WTC11 (cell line): Measurements from ENCODE around the gene FFAR1. TPM values are rescaled to one million over a fixed set of nuclear protein-coding genes. Genes with fewer than 3 reads are reported as not detected.
"Not testable (repeated sequence)": the region's sequence is repeated elsewhere in the genome, so short reads cannot be mapped to it uniquely, and the experiment has no call there.

ENCODE experiments used
- ATAC-seq: fragments of 200-7000 bp; cut with Tn5 transposase; 2 replicates; pipeline ENCODE4 v1.10.0; 2021; ENCODE audit warnings: mild to moderate bottlenecking, moderate library complexity
- CTCF ChIA-PET: fragments of 300-600 bp; sonication (Branson Sonifier 250); formaldehyde crosslinking; loops from one replicate; lab custom pipeline; 2021; ENCODE audit warnings: antibody characterized with exemption; lab: Charles Lee
- POLR2A ChIA-PET: fragments of 350-600 bp; sonication (Branson Sonifier 250); formaldehyde crosslinking; loops from one replicate; lab custom pipeline; 2021; ENCODE audit warnings: antibody characterized with exemption; lab: Charles Lee
- DNase-seq: peaks from one replicate; pipeline ENCODE4 v3.0.0; 2021; ENCODE audit warnings: low spot score
- H3K27ac Mint-ChIP-seq: 2 replicates; pipeline ENCODE4 v1.8.0; 2021; ENCODE audit warnings: mixed read lengths
- H3K27me3 Mint-ChIP-seq: 2 replicates; pipeline ENCODE4 v1.8.0; 2021; ENCODE audit warnings: low read depth, mild to moderate bottlenecking, moderate library complexity, mixed read lengths
- H3K36me3 Mint-ChIP-seq: 2 replicates; pipeline ENCODE4 v1.8.0; 2021; ENCODE audit warnings: mixed read lengths
- H3K4me1 Mint-ChIP-seq: 2 replicates; pipeline ENCODE4 v1.8.0; 2022; ENCODE audit warnings: mixed read lengths
- H3K4me3 Mint-ChIP-seq: 2 replicates; pipeline ENCODE4 v1.8.0; 2021; ENCODE audit warnings: mild to moderate bottlenecking, moderate library complexity, mixed read lengths
- H3K9me3 Mint-ChIP-seq: 2 replicates; pipeline ENCODE4 v1.8.0; 2021; ENCODE audit warnings: mixed read lengths
- FOXP1 ChIP-seq: sonication (generic); formaldehyde crosslinking; IDR thresholded peaks from 2 replicates; pipeline ENCODE4 v1.8.0; 2022; ENCODE audit warnings: missing genetic modification reagents, mild to moderate bottlenecking, moderate library complexity, borderline replicate concordance
- GTF2I ChIP-seq: fragments of 250-450 bp; sonication (Bioruptor Pico); conservative IDR thresholded peaks from 2 replicates; pipeline ENCODE4 v1.4.0; 2021; ENCODE audit warnings: mild to moderate bottlenecking
- NFE2L1 ChIP-seq: sonication (generic); formaldehyde crosslinking; IDR thresholded peaks from 2 replicates; pipeline ENCODE4 v1.8.1; 2023; ENCODE audit warnings: missing genetic modification reagents
- NFYB ChIP-seq: sonication (generic); formaldehyde crosslinking; conservative IDR thresholded peaks from 2 replicates; pipeline ENCODE4 v1.8.0; 2022; ENCODE audit warnings: low read depth, missing genetic modification reagents
- ZNF121 ChIP-seq: sonication (generic); formaldehyde crosslinking; IDR thresholded peaks from 2 replicates; pipeline ENCODE4 v1.8.0; 2023; ENCODE audit warnings: missing genetic modification reagents
- ZNF317 ChIP-seq: sonication (generic); formaldehyde crosslinking; IDR thresholded peaks from 2 replicates; pipeline ENCODE4 v1.8.1; 2023; ENCODE audit warnings: low read depth, mild to moderate bottlenecking, moderate library complexity, missing genetic modification reagents, borderline replicate concordance
- ZNF416 ChIP-seq: fragments of 250-450 bp; sonication (Bioruptor Pico); IDR thresholded peaks from 2 replicates; pipeline ENCODE4 v1.9.0; 2021; ENCODE audit warnings: mild to moderate bottlenecking, inconsistent platforms
- total RNA-seq: library from RNA; stranded (reverse); gene quantifications from 3 replicates; pipeline ENCODE4 v1.2.3, GENCODE V29; 2021
- TF ChIP-seq, protein P1 (sequence below): sonication (generic); formaldehyde crosslinking; IDR thresholded peaks from 2 replicates; pipeline ENCODE4 v1.8.1; 2023; ENCODE audit warnings: mild to moderate bottlenecking, missing genetic modification reagents, moderate library complexity
- TF ChIP-seq, protein P2 (sequence below): sonication (generic); formaldehyde crosslinking; IDR thresholded peaks from 2 replicates; pipeline ENCODE4 v1.8.0; 2022; ENCODE audit warnings: mild to moderate bottlenecking, missing genetic modification reagents
- TF ChIP-seq, protein P3 (sequence below): sonication (generic); formaldehyde crosslinking; IDR thresholded peaks from 2 replicates; pipeline ENCODE4 v1.8.1; 2023; ENCODE audit warnings: mild to moderate bottlenecking, missing genetic modification reagents
- TF ChIP-seq, protein P4 (sequence below): sonication (generic); formaldehyde crosslinking; IDR thresholded peaks from 2 replicates; pipeline ENCODE4 v1.8.1; 2022; ENCODE audit warnings: missing genetic modification reagents, borderline replicate concordance

FFAR1 gene
- total RNA-seq, 1 experiment from 2014 or later, result 0.07 TPM

DNA sequence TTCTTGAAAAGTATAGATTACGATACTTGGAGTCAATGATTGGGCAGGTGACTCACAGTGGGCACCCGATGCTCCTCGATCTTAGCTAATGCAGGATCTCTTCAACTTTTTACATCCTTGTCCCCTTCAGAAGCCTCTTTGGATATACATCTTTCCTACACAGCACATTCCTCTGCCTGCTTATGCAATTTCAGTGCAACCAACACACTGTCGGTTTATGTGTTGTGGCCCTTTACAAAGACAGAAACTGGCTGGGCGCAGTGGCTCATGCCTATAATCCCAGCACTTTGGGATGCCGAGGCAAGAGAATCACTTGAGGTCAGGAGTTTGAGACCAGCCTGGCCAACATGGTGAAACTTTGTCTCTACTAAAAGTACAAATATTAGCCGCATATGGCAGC, 25.8 kb downstream of the FFAR1 start:
- no peak for DNase-seq
- no peak for TF ChIP-seq ZNF317 (CRISPR knock-in tag)
- TF ChIP-seq, protein P1, sequence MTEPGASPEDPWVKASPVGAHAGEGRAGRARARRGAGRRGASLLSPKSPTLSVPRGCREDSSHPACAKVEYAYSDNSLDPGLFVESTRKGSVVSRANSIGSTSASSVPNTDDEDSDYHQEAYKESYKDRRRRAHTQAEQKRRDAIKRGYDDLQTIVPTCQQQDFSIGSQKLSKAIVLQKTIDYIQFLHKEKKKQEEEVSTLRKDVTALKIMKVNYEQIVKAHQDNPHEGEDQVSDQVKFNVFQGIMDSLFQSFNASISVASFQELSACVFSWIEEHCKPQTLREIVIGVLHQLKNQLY, result no peak
- TF ChIP-seq FOXP1, result no peak
- TF ChIP-seq NFE2L1 (CRISPR knock-in tag), result no peak
- TF ChIP-seq, protein P2, sequence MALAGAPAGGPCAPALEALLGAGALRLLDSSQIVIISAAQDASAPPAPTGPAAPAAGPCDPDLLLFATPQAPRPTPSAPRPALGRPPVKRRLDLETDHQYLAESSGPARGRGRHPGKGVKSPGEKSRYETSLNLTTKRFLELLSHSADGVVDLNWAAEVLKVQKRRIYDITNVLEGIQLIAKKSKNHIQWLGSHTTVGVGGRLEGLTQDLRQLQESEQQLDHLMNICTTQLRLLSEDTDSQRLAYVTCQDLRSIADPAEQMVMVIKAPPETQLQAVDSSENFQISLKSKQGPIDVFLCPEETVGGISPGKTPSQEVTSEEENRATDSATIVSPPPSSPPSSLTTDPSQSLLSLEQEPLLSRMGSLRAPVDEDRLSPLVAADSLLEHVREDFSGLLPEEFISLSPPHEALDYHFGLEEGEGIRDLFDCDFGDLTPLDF (CRISPR knock-in tag), result no peak
- no peak for TF ChIP-seq GTF2I (CRISPR knock-in tag)
- TF ChIP-seq, protein P3, sequence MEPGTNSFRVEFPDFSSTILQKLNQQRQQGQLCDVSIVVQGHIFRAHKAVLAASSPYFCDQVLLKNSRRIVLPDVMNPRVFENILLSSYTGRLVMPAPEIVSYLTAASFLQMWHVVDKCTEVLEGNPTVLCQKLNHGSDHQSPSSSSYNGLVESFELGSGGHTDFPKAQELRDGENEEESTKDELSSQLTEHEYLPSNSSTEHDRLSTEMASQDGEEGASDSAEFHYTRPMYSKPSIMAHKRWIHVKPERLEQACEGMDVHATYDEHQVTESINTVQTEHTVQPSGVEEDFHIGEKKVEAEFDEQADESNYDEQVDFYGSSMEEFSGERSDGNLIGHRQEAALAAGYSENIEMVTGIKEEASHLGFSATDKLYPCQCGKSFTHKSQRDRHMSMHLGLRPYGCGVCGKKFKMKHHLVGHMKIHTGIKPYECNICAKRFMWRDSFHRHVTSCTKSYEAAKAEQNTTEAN (CRISPR knock-in tag), result no peak
- ChIA-PET CTCF (no interaction called here), POLR2A (no interaction called here)
- no peak overlapping the region for H3K27ac Mint-ChIP-seq
- H3K27me3 Mint-ChIP-seq, result peaks cover 3% of the 10 kb centered on the region
- peaks cover 10% of the 10 kb centered on the region for H3K4me1 Mint-ChIP-seq
- ATAC-seq, result no peak
- peaks cover 30% of the 10 kb centered on the region for H3K9me3 Mint-ChIP-seq
- no peaks in the 10 kb centered on the region for H3K36me3 Mint-ChIP-seq
- H3K4me3 Mint-ChIP-seq, result no peak overlapping the region

DNA sequence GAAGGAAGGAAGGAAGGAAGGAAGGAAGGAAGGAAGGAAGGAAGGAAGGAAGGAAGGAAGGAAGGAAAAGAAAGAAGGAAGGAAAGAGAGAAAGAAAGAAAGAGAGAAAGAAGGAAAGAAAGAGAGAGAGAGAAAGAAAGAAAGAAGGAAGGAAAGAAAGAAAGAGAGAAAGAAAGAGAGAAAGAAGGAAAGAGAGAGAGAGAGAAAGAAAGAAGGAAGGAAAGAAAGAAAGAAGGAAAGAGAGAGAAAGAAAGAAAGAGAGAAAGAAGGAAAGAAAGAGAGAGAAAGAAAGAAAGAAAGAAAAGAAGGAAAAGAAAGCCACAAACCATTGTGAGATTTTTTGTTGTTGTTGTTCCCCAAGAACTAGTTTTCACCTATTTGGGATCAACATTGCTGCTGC, 26.3 kb downstream of the FFAR1 start:
- ATAC-seq, POLR2A ChIA-PET, H3K4me3 Mint-ChIP-seq, H3K27me3 Mint-ChIP-seq, H3K36me3 Mint-ChIP-seq, DNase-seq, H3K27ac Mint-ChIP-seq: not testable (repeated sequence)
- Mint-ChIP-seq H3K4me1 (peaks cover 10% of the 10 kb centered on the region), H3K9me3 (peaks cover 29% of the 10 kb centered on the region)
- TF ChIP-seq, protein P4, sequence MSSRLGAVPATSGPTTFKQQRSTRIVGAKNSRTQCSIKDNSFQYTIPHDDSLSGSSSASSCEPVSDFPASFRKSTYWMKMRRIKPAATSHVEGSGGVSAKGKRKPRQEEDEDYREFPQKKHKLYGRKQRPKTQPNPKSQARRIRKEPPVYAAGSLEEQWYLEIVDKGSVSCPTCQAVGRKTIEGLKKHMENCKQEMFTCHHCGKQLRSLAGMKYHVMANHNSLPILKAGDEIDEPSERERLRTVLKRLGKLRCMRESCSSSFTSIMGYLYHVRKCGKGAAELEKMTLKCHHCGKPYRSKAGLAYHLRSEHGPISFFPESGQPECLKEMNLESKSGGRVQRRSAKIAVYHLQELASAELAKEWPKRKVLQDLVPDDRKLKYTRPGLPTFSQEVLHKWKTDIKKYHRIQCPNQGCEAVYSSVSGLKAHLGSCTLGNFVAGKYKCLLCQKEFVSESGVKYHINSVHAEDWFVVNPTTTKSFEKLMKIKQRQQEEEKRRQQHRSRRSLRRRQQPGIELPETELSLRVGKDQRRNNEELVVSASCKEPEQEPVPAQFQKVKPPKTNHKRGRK (CRISPR knock-in tag), result 0 out of 2 replicates have a peak, but pooled peaks have one; percentile 60
- CTCF ChIA-PET, result interaction anchor here (1.2 kb wide), 1 partner anchor 21 kb away, joined by 5 read pairs; no protein-coding TSS in a partner anchor

DNA sequence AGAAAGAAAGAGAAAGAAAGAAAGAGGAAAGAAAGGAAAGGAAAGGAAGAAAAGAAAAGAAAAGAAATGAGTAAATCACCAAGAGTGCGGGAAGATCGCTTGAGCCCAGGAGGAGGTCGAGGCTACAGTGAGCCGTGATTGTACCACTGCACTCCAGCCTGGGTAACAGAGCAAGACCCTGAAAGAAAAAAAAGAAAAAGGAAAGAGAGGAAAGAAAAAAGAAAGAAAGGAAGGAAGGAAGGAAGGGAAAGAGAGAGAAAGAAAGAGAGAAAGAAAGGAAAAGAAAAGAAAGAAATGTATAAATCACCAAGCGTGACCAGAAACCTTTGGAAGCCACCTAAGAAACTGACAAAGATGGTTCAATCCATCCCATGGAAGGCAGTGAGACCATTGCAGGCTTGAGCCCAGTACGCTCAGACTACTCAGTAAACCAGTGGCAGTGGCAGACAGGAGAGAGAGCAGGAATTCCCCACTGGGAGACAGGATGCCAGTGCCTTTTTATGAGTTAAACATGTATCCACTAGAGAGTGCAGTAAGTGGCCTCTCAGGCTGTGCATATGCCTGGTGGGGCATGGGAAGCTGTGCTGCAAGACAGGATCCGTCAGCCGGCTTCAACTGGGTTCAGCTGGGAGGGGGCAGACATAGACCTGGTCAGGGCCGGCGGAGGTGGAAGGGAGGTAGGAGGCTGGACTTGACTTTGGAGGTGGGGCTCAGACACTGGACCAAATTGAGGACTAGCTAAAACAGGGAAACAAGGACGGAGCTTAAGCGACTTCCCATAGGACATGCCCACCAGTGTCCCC, 28.0 kb downstream of the FFAR1 start:
- Mint-ChIP-seq H3K4me3 (no peak overlapping the region), H3K27me3 (peaks cover 11% of the 10 kb centered on the region), H3K36me3 (no peaks in the 10 kb centered on the region), H3K4me1 (peaks cover 10% of the 10 kb centered on the region), H3K9me3 (peaks cover 19% of the 10 kb centered on the region), H3K27ac (no peak overlapping the region)
- DNase-seq (no peak), ATAC-seq (no peak)
- POLR2A ChIA-PET, result no interaction called here
- TF ChIP-seq NFYB (CRISPR knock-in tag) (no peak), ZNF121 (CRISPR knock-in tag) (no peak), ZNF416 (CRISPR knock-in tag) (no peak)
- TF ChIP-seq, protein P4 (CRISPR knock-in tag), result 0 out of 2 replicates have a peak, but pooled peaks have one; percentile 18
- CTCF ChIA-PET, result interaction anchor here (1.0 kb wide), 1 partner anchor 23 kb away, joined by 4 read pairs; no protein-coding TSS in a partner anchor
